GOT3 (cell line): ENCODE results near the gene GALNT9.
"Not testable (repeated sequence)": the region's sequence is repeated elsewhere in the genome, so short reads cannot be mapped to it uniquely, and the experiment has no call there.

Experiments used
- DNase-seq: peaks from one replicate; lab custom pipeline; 2025; ENCODE audit warnings: mixed read lengths; lab: John Stamatoyannopoulos, UW

GALNT9 gene

GRCh38 chr12:132230381-132230780, 99.0 kb downstream of the GALNT9 start:
- no peak for DNase-seq

- no peak for DNase-seq
These were observed 99.5 kb downstream of the GALNT9 start for GRCh38 chr12:132229926-132230325.

GRCh38 chr12:132229193-132229760, 100.1 kb downstream of the GALNT9 start:
- no peak for DNase-seq

- no peak for DNase-seq
These were observed 100.8 kb downstream of the GALNT9 start for GRCh38 chr12:132228476-132229192.

- no peak for DNase-seq
These were observed 101.5 kb downstream of the GALNT9 start for GRCh38 chr12:132227782-132228475.

GRCh38 chr12:132227118-132227517, 102.3 kb downstream of the GALNT9 start:
- DNase-seq, result no peak

GRCh38 chr12:132226604-132227003, 102.8 kb downstream of the GALNT9 start:
- DNase-seq, result no peak

- no peak for DNase-seq
These were observed 104.2 kb downstream of the GALNT9 start for GRCh38 chr12:132225214-132225613.

GRCh38 chr12:132224484-132224883, 104.9 kb downstream of the GALNT9 start:
- DNase-seq, result no peak

GRCh38 chr12:132222808-132223173, 106.6 kb downstream of the GALNT9 start:
- no peak for DNase-seq

GRCh38 chr12:132222096-132222807, 107.1 kb downstream of the GALNT9 start:
- no peak for DNase-seq

GRCh38 chr12:132219761-132220160, 109.6 kb downstream of the GALNT9 start:
- not testable (repeated sequence) for DNase-seq

GRCh38 chr12:132219323-132219722, 110.1 kb downstream of the GALNT9 start:
- DNase-seq, result no peak

GRCh38 chr12:132218915-132219314, 110.5 kb downstream of the GALNT9 start:
- no peak for DNase-seq

GRCh38 chr12:132218527-132218875, 110.9 kb downstream of the GALNT9 start:
- no peak for DNase-seq

GRCh38 chr12:132217800-132218526, 111.4 kb downstream of the GALNT9 start:
- no peak for DNase-seq

GRCh38 chr12:132217371-132217770, 112.0 kb downstream of the GALNT9 start:
- DNase-seq, result no peak

GRCh38 chr12:132216354-132216987, 112.9 kb downstream of the GALNT9 start:
- DNase-seq, result no peak

- DNase-seq, result no peak
These were observed 113.9 kb downstream of the GALNT9 start for GRCh38 chr12:132215299-132215989.

- no peak for DNase-seq
These were observed 114.5 kb downstream of the GALNT9 start for GRCh38 chr12:132214891-132215290.

- DNase-seq, result no peak
These were observed 115.3 kb downstream of the GALNT9 start for GRCh38 chr12:132214161-132214476.
